H9 (cell line): ENCODE data around the gene ARPC2. TPM values are rescaled to one million over a fixed set of nuclear protein-coding genes. Genes with fewer than 3 reads are reported as not detected.
A peak's percentile ranks its signal among the peaks of the same experiment; 100 is the strongest.

Experiments used
- DNase-seq: peaks from one replicate; pipeline ENCODE4 v3.0.0-alpha.2; 2017
- H2AFZ ChIP-seq: one replicate; pipeline ENCODE4 v1.6.1; 2013; ENCODE audit warnings: mild to moderate bottlenecking, low read length, control low read depth, moderate library complexity
- H2AK5ac ChIP-seq: 2 replicates; pipeline ENCODE4 v1.6.1; 2013; ENCODE audit warnings: low read length, control low read depth, mixed read lengths; ENCODE audit not compliant: insufficient read length
- H2BK120ac ChIP-seq: one replicate; pipeline ENCODE4 v1.6.1; 2013; ENCODE audit warnings: low read depth, mild to moderate bottlenecking, low read length, control low read depth, inconsistent platforms; ENCODE audit not compliant: poor library complexity, severe bottlenecking
- H2BK12ac ChIP-seq: 2 replicates; pipeline ENCODE4 v1.6.1; 2013; ENCODE audit warnings: low read length, control low read depth, mixed read lengths, low read depth; ENCODE audit not compliant: insufficient read length
- H2BK15ac ChIP-seq: 2 replicates; pipeline ENCODE4 v1.6.1; 2013; ENCODE audit warnings: low read depth, low read length, control low read depth
- H2BK20ac ChIP-seq: one replicate; pipeline ENCODE4 v1.6.1; 2013; ENCODE audit warnings: low read depth, mild to moderate bottlenecking, low read length, control low read depth, inconsistent platforms; ENCODE audit not compliant: poor library complexity, severe bottlenecking
- H2BK5ac ChIP-seq: 2 replicates; pipeline ENCODE4 v1.6.1; 2013; ENCODE audit warnings: low read length, control low read depth, mixed read lengths; ENCODE audit not compliant: insufficient read length
- H3K14ac ChIP-seq: 2 replicates; pipeline ENCODE4 v1.6.1; 2013; ENCODE audit warnings: low read length, control low read depth; ENCODE audit not compliant: insufficient read depth
- H3K18ac ChIP-seq: 2 replicates; pipeline ENCODE4 v1.6.1; 2013; ENCODE audit warnings: low read depth, mild to moderate bottlenecking, mixed read lengths, low read length, control low read depth; ENCODE audit not compliant: insufficient read length
- H3K23ac ChIP-seq: 2 replicates; pipeline ENCODE4 v1.6.1; 2013; ENCODE audit warnings: low read length, control low read depth, mixed read lengths, low read depth; ENCODE audit not compliant: insufficient read length
- H3K23me2 ChIP-seq: 2 replicates; pipeline ENCODE4 v1.6.1; 2013; ENCODE audit warnings: low read depth, mild to moderate bottlenecking, mixed read lengths, low read length, control low read depth; ENCODE audit not compliant: insufficient read length, poor library complexity, severe bottlenecking
- H3K27ac ChIP-seq: 2 replicates; pipeline ENCODE4 v1.5.1; 2013; ENCODE audit warnings: low read length, control low read depth, mixed read lengths, low read depth; ENCODE audit not compliant: insufficient read length
- H3K27me3 ChIP-seq: 2 replicates; pipeline ENCODE4 v1.6.1; 2013; ENCODE audit warnings: low read length, control low read depth, inconsistent platforms; ENCODE audit not compliant: insufficient read depth
- H3K4ac ChIP-seq: 2 replicates; pipeline ENCODE4 v1.6.1; 2013; ENCODE audit warnings: low read depth, mild to moderate bottlenecking, control low read depth, inconsistent platforms, low read length, moderate library complexity
- H3K4me1 ChIP-seq: 2 replicates; pipeline ENCODE4 v1.6.1; 2013; ENCODE audit warnings: low read length, control low read depth, inconsistent platforms; ENCODE audit not compliant: insufficient read depth
- H3K4me2 ChIP-seq: 2 replicates; pipeline ENCODE4 v1.6.1; 2013; ENCODE audit warnings: low read length, control low read depth, mixed read lengths; ENCODE audit not compliant: insufficient read length, insufficient read depth
- H3K56ac ChIP-seq: 2 replicates; pipeline ENCODE4 v1.6.1; 2013; ENCODE audit warnings: low read depth, mild to moderate bottlenecking, mixed read lengths, low read length, control low read depth; ENCODE audit not compliant: insufficient read length
- H3K79me1 ChIP-seq: 2 replicates; pipeline ENCODE4 v1.6.1; 2013; ENCODE audit warnings: low read depth, mild to moderate bottlenecking, moderate library complexity, low read length, control low read depth, inconsistent platforms; ENCODE audit not compliant: insufficient read depth, poor library complexity, severe bottlenecking
- H3K79me2 ChIP-seq: 2 replicates; pipeline ENCODE4 v1.6.1; 2013; ENCODE audit warnings: low read length, control low read depth, inconsistent platforms; ENCODE audit not compliant: insufficient read depth
- H3K9ac ChIP-seq: 2 replicates; pipeline ENCODE4 v1.6.1; 2013; ENCODE audit warnings: low read length, control low read depth, mixed read lengths; ENCODE audit not compliant: insufficient read length; ENCODE audit errors: extremely low read depth
- H3K9me3 ChIP-seq: one replicate; pipeline ENCODE4 v1.6.1; 2013; ENCODE audit warnings: low read depth, low read length, inconsistent platforms; ENCODE audit not compliant: control insufficient read depth
- H3T11ph ChIP-seq: one replicate; pipeline ENCODE4 v1.6.1; 2013; ENCODE audit warnings: mild to moderate bottlenecking, low read length, control low read depth, inconsistent platforms
- H4K20me1 ChIP-seq: one replicate; pipeline ENCODE4 v1.6.1; 2013; ENCODE audit not compliant: control insufficient read depth, insufficient read length, insufficient read depth
- H4K5ac ChIP-seq: 2 replicates; pipeline ENCODE4 v1.6.1; 2013; ENCODE audit warnings: low read depth, mild to moderate bottlenecking, mixed read lengths, low read length, control low read depth; ENCODE audit not compliant: insufficient read length
- H4K8ac ChIP-seq: replicated peaks from 2 replicates; pipeline ENCODE4 v1.6.1; 2013; ENCODE audit warnings: low read length, control low read depth, mixed read lengths, low read depth; ENCODE audit not compliant: insufficient read length
- H4K91ac ChIP-seq: 2 replicates; pipeline ENCODE4 v1.6.1; 2013; ENCODE audit warnings: low read depth, mild to moderate bottlenecking, moderate library complexity, mixed read lengths, low read length, control low read depth; ENCODE audit not compliant: insufficient read length
- H3K27ac Mint-ChIP-seq, 3 experiments: 2 replicates in 2 of 3; 3 replicates in 1 of 3; pipeline ENCODE4 v1.8.0; 2020 to 2021; ENCODE audit warnings: mixed read lengths in 3 of 3, mild to moderate bottlenecking in 1 of 3, moderate library complexity in 1 of 3
- H3K27me3 Mint-ChIP-seq: 2 replicates; pipeline ENCODE4 v1.8.0; 2021; ENCODE audit warnings: low read depth, mild to moderate bottlenecking, moderate library complexity, mixed read lengths
- H3K36me3 Mint-ChIP-seq, 3 experiments: 2 replicates in 2 of 3; 3 replicates in 1 of 3; pipeline ENCODE4 v1.8.0; 2020 to 2021; ENCODE audit warnings: low read depth in 3 of 3, mixed read lengths in 3 of 3; ENCODE audit not compliant: insufficient read depth in 1 of 3
- H3K4me1 Mint-ChIP-seq, 2 experiments: 2 replicates each; pipeline ENCODE4 v1.8.0; 2020; ENCODE audit warnings: mixed read lengths in 2 of 2
- H3K4me3 Mint-ChIP-seq, 2 experiments: 2 replicates in 1 of 2; 3 replicates in 1 of 2; pipeline ENCODE4 v1.8.0; 2020 to 2021; ENCODE audit warnings: mild to moderate bottlenecking in 2 of 2, mixed read lengths in 2 of 2, moderate library complexity in 1 of 2
- H3K9me3 Mint-ChIP-seq, 2 experiments: 2 replicates in 1 of 2; 3 replicates in 1 of 2; pipeline ENCODE4 v1.8.0; 2020; ENCODE audit warnings: mild to moderate bottlenecking in 2 of 2, mixed read lengths in 2 of 2, moderate library complexity in 1 of 2
- WGBS: extraction: QIAGEN DNeasy Blood & Tissue Kit; methylation state at CpG from one replicate; pipeline ENCODE4 v1.1.7; 2013; ENCODE audit warnings: missing lambda C conversion rate, low lambda C conversion rate, mixed read lengths; ENCODE audit not compliant: insufficient read length; ENCODE audit errors: extremely low coverage; 5-methylcytosine and 5-hydroxymethylcytosine counted together
- total RNA-seq: library from RNA; stranded (reverse); gene quantifications from 2 replicates; pipeline ENCODE4 v1.2.1, GENCODE V29; 2021
- TF ChIP-seq, protein P1 (sequence below): fragments of 200-600 bp; sonication (generic); conservative IDR thresholded peaks from 3 replicates; pipeline ENCODE4 v1.8.0; 2021; ENCODE audit warnings: antibody characterized with exemption, mild to moderate bottlenecking

The ARPC2 gene
- total RNA-seq, 1 experiment from 2014 or later = 197 TPM

DNA sequence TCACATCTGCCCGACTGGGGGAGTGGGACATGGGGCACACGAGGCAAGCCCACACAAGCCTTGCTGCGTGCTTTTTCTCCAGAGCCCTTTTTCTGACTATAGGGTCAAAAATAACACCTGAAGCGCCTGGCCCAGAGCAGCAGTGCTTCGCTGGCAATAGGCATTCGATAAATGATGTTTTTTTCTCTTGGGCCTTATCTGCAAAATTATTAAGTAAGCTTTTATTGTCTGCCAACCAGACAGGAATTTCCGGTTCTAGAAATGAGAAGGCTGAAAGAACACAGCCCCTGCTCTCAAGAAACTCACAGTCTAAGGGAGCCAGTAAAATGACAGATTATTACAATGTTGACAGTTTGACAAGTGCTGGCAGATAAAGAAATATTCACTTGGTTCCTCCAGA lies 78.0 kb downstream of the ARPC2 start:
- H3T11ph ChIP-seq = no peak overlapping the region
- no peak overlapping the region for H2BK20ac ChIP-seq
- H3K18ac ChIP-seq = no peak overlapping the region
- H3K9me3 Mint-ChIP-seq = no peaks in the 10 kb centered on the region
- no peaks in the 10 kb centered on the region for H3K36me3 Mint-ChIP-seq
- H2BK12ac ChIP-seq = no peak overlapping the region
- TF ChIP-seq, protein P1, sequence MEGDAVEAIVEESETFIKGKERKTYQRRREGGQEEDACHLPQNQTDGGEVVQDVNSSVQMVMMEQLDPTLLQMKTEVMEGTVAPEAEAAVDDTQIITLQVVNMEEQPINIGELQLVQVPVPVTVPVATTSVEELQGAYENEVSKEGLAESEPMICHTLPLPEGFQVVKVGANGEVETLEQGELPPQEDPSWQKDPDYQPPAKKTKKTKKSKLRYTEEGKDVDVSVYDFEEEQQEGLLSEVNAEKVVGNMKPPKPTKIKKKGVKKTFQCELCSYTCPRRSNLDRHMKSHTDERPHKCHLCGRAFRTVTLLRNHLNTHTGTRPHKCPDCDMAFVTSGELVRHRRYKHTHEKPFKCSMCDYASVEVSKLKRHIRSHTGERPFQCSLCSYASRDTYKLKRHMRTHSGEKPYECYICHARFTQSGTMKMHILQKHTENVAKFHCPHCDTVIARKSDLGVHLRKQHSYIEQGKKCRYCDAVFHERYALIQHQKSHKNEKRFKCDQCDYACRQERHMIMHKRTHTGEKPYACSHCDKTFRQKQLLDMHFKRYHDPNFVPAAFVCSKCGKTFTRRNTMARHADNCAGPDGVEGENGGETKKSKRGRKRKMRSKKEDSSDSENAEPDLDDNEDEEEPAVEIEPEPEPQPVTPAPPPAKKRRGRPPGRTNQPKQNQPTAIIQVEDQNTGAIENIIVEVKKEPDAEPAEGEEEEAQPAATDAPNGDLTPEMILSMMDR = no peak
- H4K91ac ChIP-seq = no peak overlapping the region
- H3K4me1 ChIP-seq = 0 out of 2 replicates have a peak, but pooled peaks cover 2% of the 10 kb centered on the region
- no peak overlapping the region for H3K9ac ChIP-seq
- H2BK15ac ChIP-seq = no peak overlapping the region
- no peak overlapping the region for H2AFZ ChIP-seq
- peaks cover 40 to 46% of the 10 kb centered on the region in 2 experiments for H3K4me1 Mint-ChIP-seq
- H3K27me3 ChIP-seq = no peaks in the 10 kb centered on the region
- H3K56ac ChIP-seq = no peak overlapping the region
- H3K27ac ChIP-seq = no peak overlapping the region
- no peak overlapping the region for H2BK120ac ChIP-seq
- H3K23me2 ChIP-seq = peaks cover 7% of the 10 kb centered on the region
- no peak overlapping the region for H3K14ac ChIP-seq
- no peaks in the 10 kb centered on the region for H3K79me1 ChIP-seq
- peak overlapping the region in 1 of 3 experiments; percentile 28; a peak in 3 of 7 replicates for H3K27ac Mint-ChIP-seq
- H3K4ac ChIP-seq = no peak overlapping the region
- no CpG with 5 or more reads among the region's 7 CpGs for WGBS
- no peaks in the 10 kb centered on the region for H3K79me2 ChIP-seq
- no peaks in the 10 kb centered on the region for H4K20me1 ChIP-seq
- peaks cover 1% of the 10 kb centered on the region for H3K27me3 Mint-ChIP-seq
- H3K4me3 Mint-ChIP-seq = no peak overlapping the region
- H2AK5ac ChIP-seq = no peak overlapping the region
- H4K8ac ChIP-seq = no peak overlapping the region
- H3K23ac ChIP-seq = no peak overlapping the region
- H3K9me3 ChIP-seq = no peaks in the 10 kb centered on the region
- H3K4me2 ChIP-seq = no peak overlapping the region
- H4K5ac ChIP-seq = no peak overlapping the region
- H2BK5ac ChIP-seq = no peak overlapping the region
- no peak for DNase-seq
